NCI-H526 (cell line): ENCODE measurements around the gene NHSL2.

Source experiments
- DNase-seq, 2 experiments: peaks; one replicate each; lab custom pipeline; 2025; lab: John Stamatoyannopoulos, UW

The NHSL2 gene

DNA sequence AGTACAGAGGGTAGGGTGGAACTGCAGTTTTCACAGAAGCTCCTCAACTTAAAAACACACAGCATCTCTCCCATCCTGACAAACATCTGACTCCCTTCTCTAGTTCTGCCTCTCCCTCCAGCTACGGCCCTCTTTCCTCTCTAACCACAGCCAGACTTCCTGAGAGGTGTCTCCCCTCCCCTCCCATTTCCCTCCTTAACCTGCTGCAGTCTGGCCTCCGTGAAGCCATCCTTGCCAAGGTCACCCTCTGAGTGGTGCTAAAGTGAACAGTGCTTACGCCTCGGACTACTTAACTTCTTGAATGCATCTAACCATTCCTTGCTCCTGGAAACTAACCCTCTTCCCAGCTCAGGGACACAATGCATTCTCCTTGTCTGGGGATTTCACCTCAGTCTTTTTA, 167.8 kb downstream of the NHSL2 start:
- no peak for DNase-seq

DNA sequence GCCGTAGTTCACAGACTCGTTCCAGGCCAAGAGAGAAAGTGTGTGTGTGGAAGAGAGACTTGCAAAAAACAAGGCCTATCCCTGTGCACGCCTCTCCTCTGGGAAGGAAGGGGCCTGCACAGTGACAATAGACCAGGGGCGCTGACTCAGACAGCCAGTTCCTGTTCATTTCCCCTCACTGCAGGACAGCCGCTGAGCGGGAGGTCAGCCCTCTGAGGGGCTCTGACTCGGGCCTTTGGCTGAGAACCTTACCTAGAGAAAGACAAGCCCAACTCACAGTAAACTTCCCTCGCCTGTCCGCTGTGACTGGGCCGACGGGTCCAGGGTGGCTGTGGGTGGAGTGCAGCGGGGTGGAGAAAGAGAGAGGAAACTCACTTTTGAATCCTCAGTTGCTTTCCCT, 169.0 kb downstream of the NHSL2 start:
- DNase-seq, result no peak

DNA sequence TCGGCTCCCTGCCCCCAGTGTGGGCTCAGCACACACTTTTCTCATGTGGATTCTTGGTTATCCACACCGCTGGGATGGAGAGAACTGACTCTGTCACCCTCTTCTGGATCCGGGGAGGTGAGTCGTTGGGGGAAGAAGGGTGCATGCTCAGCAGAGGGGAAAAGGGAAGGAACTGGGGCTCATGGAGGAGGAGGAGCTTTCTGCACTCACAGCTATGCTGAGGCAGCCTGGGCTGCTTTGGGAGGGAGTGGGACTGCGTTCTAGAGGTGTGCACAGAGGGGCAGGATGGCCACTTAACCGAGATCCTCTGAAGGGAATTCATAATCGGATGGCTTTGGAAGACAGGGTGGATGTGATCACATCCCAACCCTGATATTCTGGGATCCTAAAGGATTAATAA, 169.5 kb downstream of the NHSL2 start:
- DNase-seq, result no peak

DNA sequence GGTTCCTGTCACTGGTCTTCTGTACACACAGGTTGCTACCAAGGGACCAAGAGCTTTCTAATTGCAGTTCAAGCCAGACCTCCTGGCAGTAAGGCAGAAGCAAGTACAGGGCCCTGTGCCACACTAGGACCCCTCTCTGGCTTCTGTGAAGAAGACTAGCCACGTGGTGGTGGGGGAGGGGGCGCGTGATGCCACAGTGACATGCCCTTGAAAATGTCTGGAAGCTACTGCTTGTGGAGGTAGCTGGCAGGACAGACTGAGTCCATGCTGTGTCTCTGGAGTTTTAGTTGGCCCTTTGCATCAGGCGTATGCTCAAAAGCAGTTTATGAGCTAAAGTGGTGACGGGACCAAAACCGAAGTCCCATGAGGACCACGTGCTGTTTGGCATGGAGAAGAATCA, 170.2 kb downstream of the NHSL2 start:
- DNase-seq, result no peak

DNA sequence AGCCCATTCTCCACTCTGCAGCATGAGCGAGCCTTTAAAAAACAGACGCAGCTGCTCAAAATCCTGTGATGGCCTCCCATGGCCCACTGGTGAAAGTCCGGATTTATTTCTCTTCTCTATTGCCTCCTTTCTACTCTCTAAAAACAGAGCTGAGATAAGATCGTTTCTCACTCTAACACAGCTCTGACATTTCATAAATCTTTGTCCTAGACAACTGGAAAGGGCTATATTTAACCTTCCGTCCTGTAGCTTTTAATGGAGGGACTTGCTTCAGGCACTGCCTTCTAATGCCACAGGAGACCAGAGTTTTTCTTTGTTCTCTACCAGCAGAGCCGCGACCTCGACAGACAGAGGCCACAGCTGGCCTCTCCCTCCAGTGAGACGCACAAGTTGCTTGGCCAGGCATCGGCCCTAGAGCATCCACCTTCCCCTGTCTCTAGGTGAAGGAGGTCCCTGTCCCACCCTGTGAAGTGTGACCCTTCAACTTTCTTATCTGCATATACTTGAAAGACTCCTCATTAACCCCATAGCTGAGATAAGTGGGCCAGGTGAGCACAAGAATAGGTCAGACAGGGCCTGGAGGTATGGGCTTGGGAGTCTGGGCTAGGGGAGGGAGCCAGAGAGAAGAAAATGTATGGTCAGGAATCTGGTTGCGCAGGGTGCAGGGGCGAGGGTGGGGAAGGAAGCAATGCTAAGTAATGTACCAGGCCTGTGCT, 171.1 kb downstream of the NHSL2 start:
- DNase-seq, result no peak

DNA sequence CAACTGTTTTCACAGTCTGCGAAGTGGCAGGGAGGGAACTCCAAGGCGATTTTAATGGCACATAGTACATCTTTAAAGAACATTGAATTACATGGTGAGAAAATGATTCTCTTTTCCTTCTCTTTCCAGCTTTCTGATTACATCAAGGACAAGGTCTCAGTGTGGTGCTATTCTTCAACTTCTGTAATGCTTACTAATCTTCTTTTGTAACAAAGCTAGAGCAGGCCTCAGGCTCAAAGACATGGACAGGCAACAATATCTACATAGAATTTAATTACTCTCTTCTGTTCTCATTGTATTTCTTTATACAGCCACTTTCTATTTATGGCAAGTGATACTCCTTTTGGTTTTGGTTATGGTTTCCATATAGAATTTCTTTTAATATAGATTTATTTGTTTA, 172.6 kb downstream of the NHSL2 start:
- DNase-seq, result no peak

DNA sequence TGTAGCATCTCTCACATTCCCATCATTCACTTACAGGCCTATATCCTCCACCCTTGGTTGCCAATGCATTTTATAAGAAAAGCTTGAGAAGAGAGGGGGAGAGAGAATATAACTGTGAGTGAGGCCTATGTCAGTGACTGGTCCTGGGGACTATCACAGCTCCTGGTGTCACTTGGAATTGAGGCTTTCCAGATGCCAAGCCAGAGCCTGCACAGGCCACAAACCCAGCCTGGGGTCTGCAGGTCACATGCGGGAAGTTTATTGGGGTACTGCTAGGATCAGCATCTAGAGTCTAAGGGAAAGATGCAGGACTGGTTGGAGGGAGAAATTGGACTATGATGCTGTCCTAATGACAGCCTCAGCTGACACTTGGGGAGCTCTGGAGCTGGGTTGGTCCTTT, 173.5 kb downstream of the NHSL2 start:
- DNase-seq, result no peak

DNA sequence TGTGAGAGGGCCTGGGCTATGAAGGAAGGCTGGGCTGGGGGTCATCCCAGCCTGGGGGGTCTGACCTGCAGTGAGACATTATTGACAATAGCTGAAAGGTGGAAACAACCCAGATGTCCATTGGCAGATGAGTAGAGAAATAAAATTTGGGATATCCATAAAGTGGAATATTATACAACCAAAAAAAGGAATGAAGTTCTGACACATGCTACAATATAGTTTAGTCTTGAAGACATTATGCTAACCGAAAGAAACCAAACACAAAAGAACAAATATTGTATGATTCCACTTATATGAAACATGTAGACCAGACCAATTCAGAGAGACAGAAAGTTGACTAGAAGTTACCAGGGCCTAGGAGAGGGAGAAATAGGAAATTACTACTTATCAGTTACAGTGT, 176.3 kb downstream of the NHSL2 start:
- DNase-seq, result no peak

DNA sequence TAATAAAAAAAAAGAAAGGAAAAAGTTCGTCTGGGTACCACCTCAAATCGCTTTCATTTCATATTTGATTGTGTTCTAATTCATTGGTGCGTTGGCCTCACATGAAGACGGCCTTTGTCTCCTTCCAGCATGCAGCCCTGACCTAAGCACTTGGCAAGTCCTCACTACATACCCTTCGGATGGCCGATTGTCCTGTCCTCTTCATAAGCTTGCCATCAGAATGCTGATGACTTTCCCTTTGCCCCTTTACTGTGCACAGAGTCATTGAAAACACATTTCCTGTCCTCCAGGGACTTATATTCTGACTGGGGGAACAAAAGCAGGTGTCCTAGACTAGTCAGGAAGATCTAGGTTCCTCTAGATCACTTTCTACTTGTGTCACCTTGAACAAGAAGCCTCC, 178.1 kb downstream of the NHSL2 start:
- no peak for DNase-seq

DNA sequence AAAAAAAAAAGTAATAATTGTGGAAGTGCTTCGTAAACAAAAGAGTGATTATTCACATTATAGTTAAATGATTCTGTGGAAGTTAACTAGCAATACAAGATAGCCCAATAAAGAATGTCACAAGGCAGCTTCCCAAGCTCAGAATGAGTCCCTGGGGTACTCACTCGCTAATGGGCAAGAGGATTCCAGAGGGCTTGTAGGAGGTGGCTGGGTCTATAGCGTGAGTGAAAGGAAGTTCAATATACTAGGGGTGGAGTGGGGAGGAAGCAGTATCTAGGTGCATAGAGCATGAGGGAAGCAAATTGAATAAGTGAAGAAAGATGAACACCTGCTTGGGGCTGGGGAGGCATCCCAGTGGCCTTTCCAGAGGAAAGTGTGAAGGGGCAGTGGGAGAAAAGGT, 178.6 kb downstream of the NHSL2 start:
- no peak for DNase-seq

DNA sequence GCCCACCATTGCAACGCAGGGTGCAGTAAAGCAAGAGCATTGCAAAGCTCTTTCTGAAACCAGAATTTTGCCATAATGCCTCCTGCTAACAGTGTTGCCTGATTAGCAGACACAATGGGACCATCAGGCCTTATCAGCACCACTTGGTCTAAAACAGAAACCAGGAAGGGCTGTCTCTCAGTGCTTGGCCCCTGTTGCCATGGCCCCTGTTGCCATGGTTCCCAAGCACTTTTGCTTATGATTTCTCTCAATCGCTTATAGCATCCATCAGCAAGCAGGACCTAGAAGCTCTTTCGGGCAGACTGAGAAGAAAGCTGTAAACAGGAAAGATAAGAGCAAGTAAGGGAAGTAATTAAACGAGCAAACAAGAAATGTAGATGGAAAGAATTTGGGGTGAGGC, 184.2 kb downstream of the NHSL2 start:
- peak; percentile 1 to 20 for DNase-seq

DNA sequence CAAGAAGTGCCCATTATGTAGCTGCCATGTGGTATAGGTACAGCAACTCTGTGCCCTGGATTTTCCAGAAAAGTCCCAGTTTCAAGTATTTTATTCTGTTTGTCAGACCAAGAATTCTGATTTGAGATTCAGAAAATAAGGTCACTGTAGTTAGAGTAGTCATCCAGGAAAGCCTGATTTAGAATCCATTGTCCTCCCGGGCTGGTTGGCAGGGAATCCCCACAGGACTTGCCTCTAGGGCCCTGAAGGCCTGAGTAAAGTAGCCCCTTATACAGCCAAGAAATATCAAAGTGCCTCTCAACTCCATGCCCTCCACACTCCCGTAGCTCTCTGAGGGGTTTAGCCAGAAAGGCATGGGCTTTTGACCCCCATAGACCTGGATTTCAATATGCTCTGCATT, 184.7 kb downstream of the NHSL2 start:
- no peak for DNase-seq

DNA sequence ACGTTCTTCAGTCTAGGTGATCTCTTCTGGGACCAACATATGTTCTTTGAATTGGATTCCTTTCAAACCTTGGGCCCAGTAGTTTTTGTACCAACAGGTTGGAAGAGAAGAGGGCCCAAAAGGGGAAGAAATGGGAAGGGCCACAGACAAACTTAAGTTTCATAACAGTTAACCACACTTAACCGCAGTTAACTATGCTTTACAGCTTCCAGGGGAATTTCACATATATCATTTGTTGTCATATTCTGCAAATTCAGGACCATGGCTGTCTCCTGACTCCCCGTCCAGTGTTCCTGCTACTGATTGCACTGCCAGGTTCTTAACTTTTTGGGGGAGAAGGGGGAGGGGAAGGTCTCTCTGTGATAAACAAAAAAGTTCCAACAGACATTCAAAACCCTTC, 186.5 kb downstream of the NHSL2 start:
- DNase-seq, result no peak

DNA sequence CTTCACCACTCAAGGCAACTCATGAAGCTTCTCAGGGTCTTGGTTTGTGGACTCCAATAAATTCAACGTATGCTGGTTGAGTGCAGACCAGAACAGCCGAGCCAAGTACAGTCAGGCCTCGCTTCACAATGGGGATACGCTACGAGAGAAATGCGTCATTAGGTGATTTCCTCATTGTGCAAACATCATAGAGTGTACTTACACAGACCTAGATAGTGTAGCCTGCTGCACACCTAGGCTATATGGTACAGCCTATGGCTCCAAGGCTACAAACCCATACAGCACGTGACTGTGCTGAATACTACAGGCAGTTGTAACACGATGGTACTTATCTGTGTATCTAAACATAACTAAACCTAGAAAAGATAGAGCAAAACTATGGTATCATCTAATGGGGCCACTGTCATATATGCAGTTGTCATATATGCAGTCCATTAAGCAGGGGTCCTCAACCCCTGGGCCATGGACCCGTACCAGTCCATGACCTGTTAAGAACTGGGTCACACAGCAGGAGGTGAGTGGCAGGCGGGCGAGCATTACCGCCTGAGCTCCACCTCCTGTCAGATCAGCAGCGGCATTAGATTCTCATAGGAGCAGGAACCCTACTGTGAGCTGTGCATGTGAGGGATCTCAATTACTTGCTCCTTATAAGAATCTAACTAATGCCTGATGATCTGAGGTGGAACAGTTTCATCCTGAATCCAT, 189.6 kb downstream of the NHSL2 start:
- no peak for DNase-seq

DNA sequence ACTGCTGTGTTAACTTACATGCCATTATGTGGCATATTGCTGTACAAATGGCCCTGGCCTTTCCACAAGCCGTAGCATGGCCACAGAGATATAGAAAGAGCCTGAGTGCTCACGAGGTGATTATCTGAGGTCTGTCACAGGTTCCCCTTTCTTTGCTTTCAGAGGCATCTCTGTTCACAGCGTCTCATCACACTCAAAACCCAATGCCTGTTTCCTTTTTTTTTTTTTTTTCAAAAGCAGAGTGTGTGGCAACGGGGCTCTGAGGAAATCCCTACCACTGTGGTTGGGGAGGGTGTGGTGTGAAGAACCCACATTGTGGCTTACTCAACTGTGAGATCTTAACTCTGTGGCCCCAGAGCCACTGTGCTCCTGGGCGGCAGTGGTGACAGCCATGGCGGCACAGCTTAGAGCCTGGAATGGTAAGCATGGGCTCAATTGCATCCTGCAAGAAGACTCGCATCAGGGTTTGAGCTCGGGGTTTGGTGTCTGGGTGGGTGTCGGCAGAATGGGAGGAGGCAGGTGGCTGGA, 190.2 kb downstream of the NHSL2 start:
- DNase-seq, result no peak

DNA sequence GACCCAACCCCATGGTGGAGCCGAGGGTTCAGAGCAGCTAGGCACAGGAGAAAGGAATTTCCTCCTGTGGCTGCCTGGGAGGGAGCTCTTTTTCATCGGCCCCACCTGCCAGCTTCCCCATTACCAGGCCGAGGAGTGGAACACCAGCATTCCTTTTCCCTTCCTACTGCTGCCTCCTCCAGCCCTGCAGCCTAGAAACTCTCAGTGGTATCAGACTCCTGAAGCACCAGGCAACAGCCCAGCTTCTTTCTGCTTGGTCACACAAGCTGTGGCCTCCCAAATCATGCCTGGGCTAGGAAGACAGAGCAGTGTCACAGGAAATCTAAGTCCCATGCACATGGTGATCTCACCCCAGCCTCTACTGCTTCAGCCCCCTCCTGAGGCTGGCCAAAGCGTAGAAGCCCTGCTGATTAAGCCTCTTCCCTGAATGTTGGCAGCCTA, 191.0 kb downstream of the NHSL2 start:
- no peak for DNase-seq

DNA sequence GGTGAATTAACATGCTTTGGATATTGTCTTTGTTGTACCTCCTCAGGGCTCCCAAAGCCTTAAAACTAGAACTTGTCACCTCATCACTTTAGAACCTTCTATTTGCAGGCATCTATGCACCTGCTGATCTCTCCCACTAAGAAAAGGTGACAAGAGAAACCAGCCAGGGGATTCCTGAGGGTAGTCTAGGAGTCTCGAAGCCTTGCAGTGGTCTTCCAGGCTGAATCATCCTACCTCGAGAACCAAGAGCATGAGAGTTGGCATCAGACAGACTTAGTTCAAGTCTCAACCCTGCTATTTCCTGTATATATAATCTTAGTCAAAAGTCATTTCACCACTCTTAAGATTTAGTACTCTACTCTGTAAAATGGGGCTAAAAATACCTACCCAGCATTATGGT, 191.5 kb downstream of the NHSL2 start:
- DNase-seq, result no peak

DNA sequence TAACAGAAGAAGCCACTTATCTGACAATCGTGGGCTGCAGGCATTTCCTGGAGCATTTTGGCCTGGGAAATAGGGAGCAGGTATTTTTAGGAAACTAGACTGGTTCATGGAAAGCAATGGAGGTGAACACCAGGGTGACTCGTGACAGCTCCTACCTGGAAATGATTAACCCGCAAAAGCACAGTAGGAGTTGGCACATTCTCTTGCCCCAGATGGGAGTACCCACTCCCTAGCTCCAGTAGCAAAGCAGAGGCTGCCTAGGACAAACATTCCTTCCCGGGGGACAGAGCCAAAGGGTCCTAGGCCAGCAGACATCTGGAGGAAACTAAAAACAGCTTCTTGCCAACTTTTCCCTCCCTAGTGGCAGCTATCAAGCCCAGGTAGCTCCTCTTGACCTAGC, 192.1 kb downstream of the NHSL2 start:
- DNase-seq, result no peak

DNA sequence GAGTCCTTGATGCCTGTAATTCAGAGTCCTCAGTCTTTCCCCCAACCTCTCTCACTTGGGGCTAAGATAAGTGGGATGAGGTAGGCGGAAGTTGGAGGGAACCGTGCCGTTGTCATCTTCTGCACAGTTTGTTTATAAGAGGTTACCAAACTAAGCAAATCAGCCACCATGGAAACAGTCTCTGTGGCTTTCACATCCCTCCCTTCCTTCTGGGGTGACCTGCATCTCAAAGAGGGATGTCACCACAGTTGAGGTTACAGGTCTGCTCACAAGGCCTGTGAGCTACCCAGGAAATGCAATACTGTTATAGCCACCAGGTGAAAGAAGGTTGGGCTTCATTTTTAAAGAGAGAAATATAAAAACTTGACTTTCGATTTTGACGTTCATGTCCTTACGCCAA, 194.8 kb downstream of the NHSL2 start:
- DNase-seq, result no peak

DNA sequence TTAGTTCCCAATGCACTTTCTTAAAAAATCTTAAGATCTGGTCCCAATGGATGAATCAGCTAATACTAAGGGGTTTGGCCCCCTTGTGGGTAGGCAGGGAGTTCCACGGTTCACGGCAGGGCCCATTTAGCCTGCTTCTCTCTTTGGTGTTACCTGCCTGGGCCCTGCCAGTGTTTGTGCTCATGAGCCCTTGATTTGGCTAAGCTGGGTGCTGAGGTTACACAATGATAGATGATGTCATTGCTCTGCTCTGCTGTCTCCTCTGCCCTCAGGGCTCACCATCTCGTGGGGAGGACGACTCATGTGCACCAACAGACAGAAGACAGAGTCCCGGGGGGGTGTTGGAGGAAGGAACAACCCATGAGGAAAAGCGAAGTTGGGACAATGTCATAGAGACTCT, 196.7 kb downstream of the NHSL2 start:
- DNase-seq, result no peak

DNA sequence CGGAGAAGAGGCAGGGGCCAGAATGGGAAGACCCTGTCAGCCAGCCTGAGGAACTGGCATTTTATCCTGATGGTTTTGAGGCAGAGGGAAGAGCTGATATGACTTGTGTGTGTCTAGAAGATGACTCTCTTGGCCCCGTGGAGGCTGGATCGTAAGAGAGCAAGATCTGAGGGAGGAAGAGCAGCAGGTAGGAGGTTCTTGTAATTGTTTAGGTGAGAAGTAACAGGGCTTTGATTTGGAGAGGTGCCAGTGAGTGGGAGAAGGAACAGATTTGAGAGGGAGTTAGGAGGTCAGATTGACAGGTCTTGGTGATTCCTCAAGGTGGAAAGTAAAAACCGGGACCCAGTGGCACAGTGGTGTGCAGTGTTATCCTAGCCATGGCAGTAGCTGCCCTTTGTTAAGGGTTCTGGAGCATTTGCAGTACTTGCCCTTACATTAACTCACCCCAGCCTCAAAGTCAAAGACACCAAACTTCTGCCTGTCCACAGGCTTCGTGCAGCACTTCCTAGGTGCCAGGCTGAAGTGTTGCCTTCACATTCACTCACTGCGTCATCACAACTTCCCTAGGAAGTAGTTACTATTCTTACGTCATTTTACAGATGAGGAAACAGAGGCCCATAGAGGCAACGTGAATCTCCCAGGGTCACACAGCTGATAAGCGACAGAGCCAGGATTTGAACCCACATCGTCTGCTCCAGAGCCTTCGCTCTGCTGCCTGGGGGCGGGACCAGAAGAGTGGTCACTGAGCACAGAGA, 197.4 kb downstream of the NHSL2 start:
- no peak for DNase-seq

DNA sequence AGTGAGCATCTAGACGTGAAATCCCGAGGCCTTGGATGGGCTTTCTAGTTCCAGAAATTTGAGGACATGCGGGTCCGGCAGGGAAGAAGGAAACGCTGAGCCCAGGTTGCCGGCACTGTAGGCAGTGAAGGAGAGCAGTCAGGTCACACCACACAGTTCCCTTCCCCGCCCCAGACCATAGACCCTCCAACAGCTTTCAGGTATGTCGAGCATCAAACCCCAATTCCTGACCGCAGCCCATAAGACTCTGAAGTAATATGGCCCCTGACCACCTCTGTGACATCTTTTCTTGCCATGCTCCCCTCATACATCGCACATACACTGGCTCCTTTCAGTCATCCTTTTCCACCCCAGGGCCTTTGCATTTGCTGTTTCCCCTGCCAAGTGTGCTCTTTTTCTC, 198.0 kb downstream of the NHSL2 start:
- DNase-seq, result no peak
